GM18909 (cell line): ENCODE measurements around the gene OCLN.
A peak's percentile ranks its signal among the peaks of the same experiment; 100 is the strongest.
"Not testable (repeated sequence)": the region's sequence is repeated elsewhere in the genome, so short reads cannot be mapped to it uniquely, and the experiment has no call there.

ENCODE experiments used
- ATAC-seq: cut with Tn5 transposase; IDR thresholded peaks from one replicate; pipeline ENCODE4 v1.9.1; 2021; ENCODE audit warnings: mild to moderate bottlenecking; ENCODE audit not compliant: unreplicated experiment, poor library complexity

The OCLN gene

GRCh38 chr5:69526660-69527059 is 34.1 kb downstream of the OCLN start:
- no peak for ATAC-seq

GRCh38 chr5:69527128-69527770 is 34.7 kb downstream of the OCLN start:
- ATAC-seq = no peak

GRCh38 chr5:69528035-69528434 is 35.4 kb downstream of the OCLN start:
- no peak for ATAC-seq

GRCh38 chr5:69528609-69529008 is 36.0 kb downstream of the OCLN start:
- ATAC-seq = no peak

- no peak for ATAC-seq
Observed at GRCh38 chr5:69530561-69531405, 38.2 kb downstream of the OCLN start.

GRCh38 chr5:69531406-69531801 is 38.8 kb downstream of the OCLN start:
- ATAC-seq = no peak

- ATAC-seq = not testable (repeated sequence)
Observed at GRCh38 chr5:69537911-69538310, 45.3 kb downstream of the OCLN start.

- ATAC-seq = not testable (repeated sequence)
Observed at GRCh38 chr5:69538735-69539134, 46.1 kb downstream of the OCLN start.

GRCh38 chr5:69541347-69541746 is 48.8 kb downstream of the OCLN start:
- not testable (repeated sequence) for ATAC-seq

- not testable (repeated sequence) for ATAC-seq
Observed at GRCh38 chr5:69542838-69543618, 50.4 kb downstream of the OCLN start.

GRCh38 chr5:69544602-69545001 is 52.0 kb downstream of the OCLN start:
- not testable (repeated sequence) for ATAC-seq

- peak; percentile 99 for ATAC-seq
Observed at GRCh38 chr5:69559908-69560330, 67.3 kb downstream of the OCLN start, which contains the start of gene GTF2H2C. Gene GTF2H2C (plus strand): TSS chr5:69560191. CDS start chr5:69565133, 4,942 bp downstream.

- ATAC-seq = not testable (repeated sequence)
Observed at GRCh38 chr5:69560587-69561431, 68.2 kb downstream of the OCLN start.

- not testable (repeated sequence) for ATAC-seq
Observed at GRCh38 chr5:69566172-69566571, 73.6 kb downstream of the OCLN start.

GRCh38 chr5:69568072-69568471 is 75.5 kb downstream of the OCLN start:
- ATAC-seq = not testable (repeated sequence)

- ATAC-seq = not testable (repeated sequence)
Observed at GRCh38 chr5:69583356-69583755, 90.8 kb downstream of the OCLN start.

GRCh38 chr5:69596114-69596840 is 103.7 kb downstream of the OCLN start:
- not testable (repeated sequence) for ATAC-seq

GRCh38 chr5:69601947-69602346 is 109.4 kb downstream of the OCLN start:
- peak; percentile 86 for ATAC-seq

GRCh38 chr5:69606839-69607238 is 114.2 kb downstream of the OCLN start:
- ATAC-seq = not testable (repeated sequence)
